PC-3 (cell line): Measurements from ENCODE around the gene TMED7. TPM values are rescaled to one million over a fixed set of nuclear protein-coding genes. Genes with fewer than 3 reads are reported as not detected.

ENCODE experiments used
- ATAC-seq: fragments of 200-7000 bp; cut with Tn5 transposase; 2 replicates; pipeline ENCODE4 v1.9.1; 2020; ENCODE audit warnings: mild to moderate bottlenecking, moderate library complexity
- BruUV-seq: library from RNA; stranded (reverse); fragments of 400-500 nt; replicated peaks from 2 replicates; lab custom pipeline; 2021; lab: Mats Ljungman, UMichigan
- CTCF ChIA-PET: fragments of 300-600 bp; sonication (Branson Sonifier 250); formaldehyde crosslinking; loops from one replicate; lab custom pipeline; 2022; ENCODE audit warnings: antibody characterized with exemption; lab: Charles Lee
- POLR2A ChIA-PET: fragments of 300-600 bp; sonication (Branson Sonifier 250); formaldehyde crosslinking; loops from one replicate; lab custom pipeline; 2022; ENCODE audit warnings: antibody characterized with exemption; ENCODE audit not compliant: unreplicated experiment; lab: Charles Lee
- DNase-seq: peaks from one replicate; pipeline ENCODE4 v3.0.0-alpha.2; 2015
- H2AFZ ChIP-seq: fragments of 300-600 bp; sonication (generic); 2 replicates; pipeline ENCODE4 v1.6.0; 2016; ENCODE audit warnings: antibody characterized with exemption, low read length
- H3F3A ChIP-seq: fragments of 300-600 bp; sonication (generic); one replicate; pipeline ENCODE4 v1.6.0; 2017; ENCODE audit warnings: antibody characterized with exemption, low read length, control low read depth, mild to moderate bottlenecking; ENCODE audit not compliant: unreplicated experiment
- H3K27ac ChIP-seq: fragments of 300-600 bp; sonication (generic); 2 replicates; pipeline ENCODE4 v1.5.1; 2016; ENCODE audit warnings: mild to moderate bottlenecking, low read length
- H3K27me3 ChIP-seq: fragments of 300-600 bp; sonication (generic); 2 replicates; pipeline ENCODE4 v1.6.1; 2016; ENCODE audit warnings: low read length, mixed read lengths
- H3K36me3 ChIP-seq: fragments of 300-600 bp; sonication (generic); 2 replicates; pipeline ENCODE4 v1.6.1; 2016; ENCODE audit warnings: low read depth, mixed run types, low read length, mixed read lengths
- H3K4me1 ChIP-seq: fragments of 300-600 bp; sonication (generic); 2 replicates; pipeline ENCODE4 v1.5.1; 2016; ENCODE audit warnings: low read length; ENCODE audit not compliant: insufficient read depth
- H3K4me2 ChIP-seq: fragments of 300-600 bp; sonication (generic); 2 replicates; pipeline ENCODE4 v1.6.0; 2016; ENCODE audit warnings: low read length
- H3K4me3 ChIP-seq: fragments of 300-600 bp; sonication (generic); 2 replicates; pipeline ENCODE4 v1.5.1; 2016; ENCODE audit warnings: mild to moderate bottlenecking, low read length, mixed read lengths
- H3K79me2 ChIP-seq: fragments of 300-600 bp; sonication (generic); 2 replicates; pipeline ENCODE4 v1.6.1; 2017; ENCODE audit warnings: low read length, mixed read lengths
- H3K9ac ChIP-seq: fragments of 300-600 bp; sonication (generic); 2 replicates; pipeline ENCODE4 v1.6.0; 2016; ENCODE audit warnings: mild to moderate bottlenecking, low read length
- H3K9me2 ChIP-seq: fragments of 300-600 bp; sonication (generic); replicated peaks from 2 replicates; pipeline ENCODE4 v1.6.1; 2016; ENCODE audit warnings: mixed run types, low read length, mixed read lengths
- H3K9me3 ChIP-seq: fragments of 300-600 bp; sonication (generic); 2 replicates; pipeline ENCODE4 v1.6.1; 2016; ENCODE audit warnings: low read length, mixed read lengths
- H4K20me1 ChIP-seq: fragments of 300-600 bp; sonication (generic); 2 replicates; pipeline ENCODE4 v1.6.1; 2016; ENCODE audit warnings: low read length, mixed read lengths
- EZH2 ChIP-seq: fragments of 300-600 bp; sonication (generic); IDR thresholded peaks from one replicate; pipeline ENCODE4 v1.6.1; 2017; ENCODE audit warnings: antibody characterized with exemption, mild to moderate bottlenecking, low read length; ENCODE audit not compliant: unreplicated experiment
- EZH2phosphoT487 ChIP-seq: fragments of 300-600 bp; sonication (generic); IDR thresholded peaks from 2 replicates; pipeline ENCODE4 v1.6.1; 2018; ENCODE audit warnings: mild to moderate bottlenecking, antibody characterized with exemption, low read length, borderline replicate concordance
- intact Hi-C: fragments of 100-400 bp; cut with micrococcal nuclease; formaldehyde crosslinking; loops from 2 replicates; pipeline ENCODE4 v1.9.0; 2023
- total RNA-seq: library from RNA; depleted of rRNA; stranded (reverse); fragments of >200 nt; gene quantifications from 2 replicates; pipeline ENCODE4 v1.2.3, GENCODE V29; 2014
- TF ChIP-seq, protein P1 (sequence below): fragments of 300-600 bp; sonication (generic); conservative IDR thresholded peaks from 2 replicates; pipeline ENCODE4 v1.5.1; 2017; ENCODE audit warnings: antibody characterized with exemption, low read depth, mild to moderate bottlenecking, low read length

The TMED7 gene
- total RNA-seq, 1 experiment from 2014 or later = 234 TPM

DNA sequence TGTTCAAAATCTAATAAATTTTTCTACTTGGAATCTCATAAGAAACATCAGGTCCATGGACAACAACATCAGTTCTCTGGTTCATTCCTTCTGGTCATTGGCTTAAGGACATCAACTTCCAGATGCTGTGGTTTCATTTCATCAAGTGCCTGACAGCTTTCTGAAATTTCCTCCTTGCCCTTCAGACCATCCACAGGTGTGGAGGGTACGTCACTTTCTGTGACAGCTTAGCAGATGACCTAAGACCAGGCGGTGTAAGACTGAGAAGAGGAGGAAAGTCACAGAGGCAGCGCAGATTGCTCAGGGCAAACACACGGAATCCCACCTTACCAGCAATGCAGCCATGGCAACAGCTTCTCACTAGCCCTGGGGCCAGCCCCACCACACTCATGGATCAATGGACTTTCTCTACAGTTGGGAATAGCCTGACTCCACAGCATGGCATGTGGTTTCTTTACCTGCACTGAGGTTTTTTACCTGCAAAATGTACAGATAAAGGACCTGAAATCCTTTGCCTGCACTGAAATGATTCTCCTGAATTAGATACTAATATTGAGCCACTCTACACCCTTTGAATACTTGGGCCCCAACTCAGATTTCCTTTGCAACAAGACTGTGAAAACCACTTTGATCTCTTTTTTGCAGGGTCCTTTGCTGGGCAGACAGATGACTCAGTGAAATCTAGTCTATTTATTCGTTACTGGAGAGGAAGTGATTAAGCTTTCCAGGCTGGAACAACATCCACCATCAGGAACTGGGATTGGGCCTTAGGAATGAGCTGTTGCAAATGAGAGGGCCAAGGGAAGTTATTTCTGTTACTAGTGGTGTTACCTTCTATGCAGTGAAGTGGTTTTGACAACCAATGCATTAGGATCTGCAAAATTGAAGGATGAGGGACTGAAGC lies 50.4 kb downstream of the TMED7 start:
- POLR2A ChIA-PET = interaction anchor here (0.5 to 0.6 kb wide), 2 partner anchors 8 to 188 kb away, joined by 3 to 4 read pairs; no protein-coding TSS in a partner anchor
- Histone ChIP-seq H3K79me2 (no peaks in the 10 kb centered on the region), H3K9me2 (no peaks in the 10 kb centered on the region), H3K27me3 (no peaks in the 10 kb centered on the region), H2AFZ (0 out of 2 replicates have a peak overlapping the region, but pooled peaks have one; percentile 24), H3K9ac (no peak overlapping the region), H3F3A (no peaks in the 10 kb centered on the region), H3K9me3 (no peaks in the 10 kb centered on the region), H3K4me1 (peaks cover 36% of the 10 kb centered on the region), H3K4me2 (peak overlapping the region; percentile 42), H3K27ac (peak overlapping the region; percentile 61), H3K4me3 (no peak overlapping the region), H4K20me1 (no peaks in the 10 kb centered on the region), H3K36me3 (no peaks in the 10 kb centered on the region)
- ATAC-seq (peak; percentile 72), DNase-seq (peak; percentile 78)
- intact Hi-C loops = loop anchor here (2.0 kb wide), 2 partner anchors 25 to 115 kb away; no protein-coding TSS in a partner anchor
- no TSS peak for BruUV-seq
- CTCF ChIA-PET = interaction anchor here (0.8 to 1.1 kb wide), 4 partner anchors 34 to 268 kb away, joined by 3 to 7 read pairs (median 4); no protein-coding TSS in a partner anchor
- TF ChIP-seq, protein P1, sequence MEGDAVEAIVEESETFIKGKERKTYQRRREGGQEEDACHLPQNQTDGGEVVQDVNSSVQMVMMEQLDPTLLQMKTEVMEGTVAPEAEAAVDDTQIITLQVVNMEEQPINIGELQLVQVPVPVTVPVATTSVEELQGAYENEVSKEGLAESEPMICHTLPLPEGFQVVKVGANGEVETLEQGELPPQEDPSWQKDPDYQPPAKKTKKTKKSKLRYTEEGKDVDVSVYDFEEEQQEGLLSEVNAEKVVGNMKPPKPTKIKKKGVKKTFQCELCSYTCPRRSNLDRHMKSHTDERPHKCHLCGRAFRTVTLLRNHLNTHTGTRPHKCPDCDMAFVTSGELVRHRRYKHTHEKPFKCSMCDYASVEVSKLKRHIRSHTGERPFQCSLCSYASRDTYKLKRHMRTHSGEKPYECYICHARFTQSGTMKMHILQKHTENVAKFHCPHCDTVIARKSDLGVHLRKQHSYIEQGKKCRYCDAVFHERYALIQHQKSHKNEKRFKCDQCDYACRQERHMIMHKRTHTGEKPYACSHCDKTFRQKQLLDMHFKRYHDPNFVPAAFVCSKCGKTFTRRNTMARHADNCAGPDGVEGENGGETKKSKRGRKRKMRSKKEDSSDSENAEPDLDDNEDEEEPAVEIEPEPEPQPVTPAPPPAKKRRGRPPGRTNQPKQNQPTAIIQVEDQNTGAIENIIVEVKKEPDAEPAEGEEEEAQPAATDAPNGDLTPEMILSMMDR = no peak
- TF ChIP-seq EZH2 (no peak), EZH2phosphoT487 (no peak)

DNA sequence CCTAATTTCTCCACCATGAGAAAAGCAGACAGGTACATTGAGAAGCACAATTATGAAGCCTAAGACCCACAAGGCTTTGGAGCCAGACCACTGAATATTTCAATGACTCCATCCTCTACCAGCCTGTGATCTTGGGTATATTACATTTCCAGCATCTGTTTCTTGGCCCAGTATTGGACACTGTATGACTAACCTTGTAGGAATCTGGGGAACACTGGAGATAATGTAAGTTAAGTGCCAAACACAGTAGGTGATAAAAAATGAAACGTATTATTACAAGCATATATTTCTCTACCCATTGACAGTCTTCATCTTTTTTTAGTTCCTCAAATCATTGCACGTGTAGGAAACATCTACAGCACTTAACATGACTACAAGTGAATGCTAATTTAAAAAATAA lies 52.7 kb downstream of the TMED7 start:
- no TSS peak for BruUV-seq
- Histone ChIP-seq H3K9ac (no peak overlapping the region), H3K27ac (no peak overlapping the region), H3K9me2 (no peaks in the 10 kb centered on the region), H2AFZ (no peak overlapping the region), H3K27me3 (no peaks in the 10 kb centered on the region), H3K79me2 (no peaks in the 10 kb centered on the region), H3F3A (no peaks in the 10 kb centered on the region), H3K4me3 (no peak overlapping the region), H3K4me1 (peaks cover 22% of the 10 kb centered on the region), H3K4me2 (no peak overlapping the region), H4K20me1 (no peaks in the 10 kb centered on the region), H3K9me3 (no peaks in the 10 kb centered on the region), H3K36me3 (no peaks in the 10 kb centered on the region)
- TF ChIP-seq EZH2phosphoT487 (no peak), EZH2 (no peak)
- TF ChIP-seq, protein P1 = no peak
- DNase-seq (peak; percentile 36), ATAC-seq (peak; percentile 38)
- ChIA-PET POLR2A (no interaction called here), CTCF (no interaction called here)
- intact Hi-C loops = no loop called here
